A673 (cell line): ENCODE results near the gene NES. TPM values are rescaled to one million over a fixed set of nuclear protein-coding genes. Genes with fewer than 3 reads are reported as not detected.

Experiments used
- BruUV-seq: library from RNA; stranded (reverse); fragments of 400-500 nt; replicated peaks from 2 replicates; lab custom pipeline; 2021; lab: Mats Ljungman, UMichigan
- CTCF ChIA-PET: fragments of 300-600 bp; sonication (Branson Sonifier 250); formaldehyde crosslinking; loops from one replicate; lab custom pipeline; 2022; ENCODE audit warnings: antibody characterized with exemption; lab: Charles Lee
- POLR2A ChIA-PET: fragments of 300-600 bp; sonication (Branson Sonifier 250); formaldehyde crosslinking; loops from one replicate; lab custom pipeline; 2022; ENCODE audit warnings: antibody characterized with exemption; ENCODE audit not compliant: low non-redundant PET; lab: Charles Lee
- DNase-seq: peaks from one replicate; pipeline ENCODE4 v3.0.0-alpha.2; 2015; ENCODE audit warnings: low spot score
- H3K27ac ChIP-seq: fragments of 200-600 bp; sonication (generic); 2 replicates; pipeline ENCODE4 v1.5.1; 2016; ENCODE audit warnings: mixed run types, low read depth, mild to moderate bottlenecking, mixed read lengths, antibody characterized with exemption, low read length; ENCODE audit not compliant: poor library complexity, severe bottlenecking
- H3K27me3 ChIP-seq: fragments of 200-600 bp; sonication (generic); replicated peaks from 2 replicates; pipeline ENCODE4 v1.6.1; 2017; ENCODE audit warnings: mixed run types, low read depth, mild to moderate bottlenecking, mixed read lengths, antibody characterized with exemption, low read length; ENCODE audit not compliant: insufficient read depth, poor library complexity
- H3K36me3 ChIP-seq: fragments of 200-600 bp; sonication (generic); 2 replicates; pipeline ENCODE4 v1.6.1; 2016; ENCODE audit warnings: mixed run types, mild to moderate bottlenecking, mixed read lengths, antibody characterized with exemption, low read length; ENCODE audit not compliant: insufficient read depth, poor library complexity, severe bottlenecking
- H3K4me1 ChIP-seq: fragments of 200-600 bp; sonication (generic); 2 replicates; pipeline ENCODE4 v1.6.1; 2017; ENCODE audit warnings: mixed run types, mild to moderate bottlenecking, mixed read lengths, antibody characterized with exemption, low read length; ENCODE audit not compliant: insufficient read depth, poor library complexity, severe bottlenecking
- H3K4me3 ChIP-seq: fragments of 200-600 bp; sonication (generic); 2 replicates; pipeline ENCODE4 v1.5.1; 2016; ENCODE audit warnings: low read depth, mixed run types, mild to moderate bottlenecking, mixed read lengths, low read length; ENCODE audit not compliant: poor library complexity, severe bottlenecking
- H3K9me3 ChIP-seq: fragments of 200-600 bp; sonication (generic); 2 replicates; pipeline ENCODE4 v1.6.1; 2016; ENCODE audit warnings: mixed run types, low read depth, mild to moderate bottlenecking, mixed read lengths, antibody characterized with exemption, low read length; ENCODE audit not compliant: poor library complexity, severe bottlenecking
- EZH2 ChIP-seq: fragments of 200-600 bp; sonication (generic); IDR thresholded peaks from 2 replicates; pipeline ENCODE4 v1.6.1; 2017; ENCODE audit warnings: borderline replicate concordance, low read depth, mild to moderate bottlenecking, mixed read lengths, antibody characterized with exemption, low read length; ENCODE audit not compliant: poor library complexity, severe bottlenecking
- intact Hi-C: fragments of 100-400 bp; cut with micrococcal nuclease; formaldehyde crosslinking; loops from one replicate; pipeline ENCODE4 v1.10.0; 2022; ENCODE audit not compliant: unreplicated experiment
- total RNA-seq: library from RNA; stranded (reverse); gene quantifications from 2 replicates; pipeline ENCODE4 v1.2.3, GENCODE V29; 2021
- TF ChIP-seq, protein P1 (sequence below): fragments of 300-800, 200-600 bp; sonication (generic); conservative IDR thresholded peaks from 2 replicates; pipeline ENCODE4 v1.5.1; 2017; ENCODE audit warnings: low read depth, mild to moderate bottlenecking, antibody characterized with exemption, low read length, moderate library complexity, mixed read lengths

Gene NES
- total RNA-seq, 1 experiment from 2014 or later: 8.7 TPM

DNA sequence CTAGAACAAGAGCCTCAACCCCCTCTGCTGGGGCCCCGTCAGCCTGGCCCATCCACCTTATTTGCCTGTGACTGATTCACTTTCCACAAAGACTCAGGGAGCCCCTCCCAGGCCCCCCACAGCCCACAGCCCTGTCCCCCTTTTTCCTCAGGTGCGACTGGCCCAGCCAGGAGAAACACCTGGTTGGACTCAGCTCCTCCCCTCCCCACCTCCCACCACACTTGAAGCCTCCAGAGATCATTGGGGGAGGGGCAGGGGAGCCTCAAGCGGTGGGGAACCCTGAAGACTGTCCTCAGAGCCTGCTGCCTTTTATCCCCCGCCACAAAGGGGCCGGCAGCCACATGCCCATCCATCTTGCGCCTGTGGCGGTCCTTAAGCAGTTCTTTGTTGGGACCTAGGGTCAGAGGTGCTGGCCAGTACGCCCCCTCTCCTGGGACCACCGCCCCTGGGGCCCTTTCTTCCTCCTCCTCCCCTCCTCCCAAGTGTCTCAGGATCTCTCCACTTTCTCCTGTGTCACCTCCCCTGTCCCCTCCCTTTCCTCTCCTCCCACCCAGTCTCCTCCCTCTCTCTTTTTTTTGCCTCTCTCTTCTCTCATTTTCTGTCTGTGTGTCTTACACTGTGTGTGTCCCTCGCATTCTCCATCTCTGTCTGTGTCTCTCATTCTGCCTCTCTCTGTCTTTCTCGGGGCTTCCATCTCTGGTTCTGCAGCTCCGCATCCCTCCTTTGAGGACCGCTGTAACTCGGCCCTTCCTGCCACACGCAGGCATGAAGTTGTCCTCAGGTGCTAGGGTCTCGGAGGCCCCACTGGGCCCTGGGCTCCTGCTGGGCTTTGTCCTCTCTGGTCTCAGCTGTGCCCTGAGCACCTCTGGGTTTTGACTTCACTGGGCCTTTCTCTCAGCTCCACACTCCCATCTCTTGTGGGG lies 16.0 kb upstream of the NES start:
- Histone ChIP-seq H3K9me3 (no peaks in the 10 kb centered on the region), H3K4me1 (peaks cover 22% of the 10 kb centered on the region), H3K27me3 (no peaks in the 10 kb centered on the region), H3K4me3 (no peak overlapping the region), H3K27ac (no peak overlapping the region), H3K36me3 (no peaks in the 10 kb centered on the region)
- TF ChIP-seq EZH2: no peak
- TF ChIP-seq, protein P1, sequence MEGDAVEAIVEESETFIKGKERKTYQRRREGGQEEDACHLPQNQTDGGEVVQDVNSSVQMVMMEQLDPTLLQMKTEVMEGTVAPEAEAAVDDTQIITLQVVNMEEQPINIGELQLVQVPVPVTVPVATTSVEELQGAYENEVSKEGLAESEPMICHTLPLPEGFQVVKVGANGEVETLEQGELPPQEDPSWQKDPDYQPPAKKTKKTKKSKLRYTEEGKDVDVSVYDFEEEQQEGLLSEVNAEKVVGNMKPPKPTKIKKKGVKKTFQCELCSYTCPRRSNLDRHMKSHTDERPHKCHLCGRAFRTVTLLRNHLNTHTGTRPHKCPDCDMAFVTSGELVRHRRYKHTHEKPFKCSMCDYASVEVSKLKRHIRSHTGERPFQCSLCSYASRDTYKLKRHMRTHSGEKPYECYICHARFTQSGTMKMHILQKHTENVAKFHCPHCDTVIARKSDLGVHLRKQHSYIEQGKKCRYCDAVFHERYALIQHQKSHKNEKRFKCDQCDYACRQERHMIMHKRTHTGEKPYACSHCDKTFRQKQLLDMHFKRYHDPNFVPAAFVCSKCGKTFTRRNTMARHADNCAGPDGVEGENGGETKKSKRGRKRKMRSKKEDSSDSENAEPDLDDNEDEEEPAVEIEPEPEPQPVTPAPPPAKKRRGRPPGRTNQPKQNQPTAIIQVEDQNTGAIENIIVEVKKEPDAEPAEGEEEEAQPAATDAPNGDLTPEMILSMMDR: no peak
- intact Hi-C loops: no loop called here
- no TSS peak for BruUV-seq
- peak; percentile 42 for DNase-seq
- POLR2A ChIA-PET: no interaction called here
- CTCF ChIA-PET: interaction anchor here (4.7 kb wide), 1 partner anchor 34 kb away, joined by 117 read pairs; the partner anchor contains the start of genes ISG20L2 and METTL25B

DNA sequence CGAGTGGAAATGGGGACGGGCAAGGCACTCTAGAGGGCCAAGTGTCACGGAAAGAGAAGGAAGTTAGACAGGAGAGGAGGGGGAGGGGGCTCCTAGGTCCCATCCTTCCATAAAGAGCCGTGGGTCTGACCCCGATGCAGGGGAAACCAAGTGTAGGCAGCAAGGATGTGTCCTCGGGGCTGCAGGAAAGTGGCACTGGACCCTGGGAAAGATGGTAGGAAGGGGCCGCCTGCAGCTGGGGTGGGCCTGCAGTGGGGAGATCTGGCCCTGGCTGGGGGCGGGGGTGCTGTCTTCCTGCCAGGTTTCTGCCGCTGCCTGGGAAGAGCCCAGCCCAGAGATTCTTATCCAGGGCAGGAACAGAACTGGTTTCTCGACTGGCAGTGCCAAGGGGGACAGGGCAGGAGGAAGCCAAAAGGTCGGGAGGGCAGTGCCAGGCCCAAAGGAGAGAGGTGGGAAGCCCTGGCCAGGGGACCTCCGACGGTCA lies 15.3 kb upstream of the NES start:
- Histone ChIP-seq H3K4me3 (no peak overlapping the region), H3K27me3 (no peaks in the 10 kb centered on the region), H3K9me3 (no peaks in the 10 kb centered on the region), H3K4me1 (peaks cover 22% of the 10 kb centered on the region), H3K36me3 (no peaks in the 10 kb centered on the region), H3K27ac (no peak overlapping the region)
- ChIA-PET POLR2A (interaction anchor here (1.0 kb wide), 1 partner anchor 33 kb away, joined by 3 read pairs; no protein-coding TSS in a partner anchor), CTCF (interaction anchor here (0.6 to 4.7 kb wide), 3 partner anchors 13 to 34 kb away, joined by 4 to 117 read pairs (median 4); partner anchors contain the start of genes ISG20L2 and METTL25B)
- TF ChIP-seq EZH2: no peak
- TF ChIP-seq, protein P1: no peak
- BruUV-seq: no TSS peak
- DNase-seq: no peak
- intact Hi-C loops: no loop called here

DNA sequence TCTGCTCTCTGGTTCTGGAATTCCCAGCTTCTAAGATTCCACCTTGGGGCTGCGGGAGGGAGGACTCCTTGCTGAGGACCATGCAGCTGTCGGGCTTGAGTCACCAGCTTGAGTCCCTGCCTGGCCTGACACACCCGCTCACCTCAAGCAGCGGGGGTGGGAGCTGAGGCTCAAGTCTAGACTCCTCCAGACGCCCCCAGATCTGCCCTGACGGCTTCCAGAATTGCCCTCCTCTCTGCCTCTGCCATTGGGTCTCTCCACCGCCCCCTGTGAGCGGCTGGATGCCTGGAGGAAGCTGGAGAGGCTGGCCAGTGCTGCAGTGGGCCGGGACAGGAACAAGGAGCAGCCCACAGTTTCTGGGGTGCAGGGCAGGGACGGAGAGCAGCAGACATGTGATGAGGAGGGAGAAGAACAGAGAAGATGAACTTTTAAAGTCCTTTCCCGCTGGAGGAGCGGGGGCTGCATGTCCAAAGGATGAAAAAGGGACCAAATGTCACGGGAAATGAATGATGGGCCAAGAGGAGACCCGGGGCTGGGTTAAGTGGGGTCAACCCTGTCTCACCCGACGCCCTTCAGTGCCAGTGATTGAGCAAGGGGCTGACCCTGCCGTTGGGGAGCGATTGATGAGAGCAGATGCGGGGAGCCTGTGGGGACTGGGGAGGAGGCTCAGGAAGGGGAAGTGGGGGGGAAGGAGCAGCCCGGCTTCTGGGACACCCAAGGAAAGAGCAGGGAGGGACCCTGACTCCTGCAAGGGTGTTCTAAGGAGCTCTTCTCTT lies 14.6 kb upstream of the NES start:
- H3K9me3 ChIP-seq: no peaks in the 10 kb centered on the region
- no peaks in the 10 kb centered on the region for H3K27me3 ChIP-seq
- BruUV-seq: no TSS peak
- H3K36me3 ChIP-seq: no peaks in the 10 kb centered on the region
- no peak overlapping the region for H3K4me3 ChIP-seq
- H3K4me1 ChIP-seq: peaks cover 22% of the 10 kb centered on the region
- H3K27ac ChIP-seq: no peak overlapping the region
- CTCF ChIA-PET: interaction anchor here (0.6 to 4.7 kb wide), 4 partner anchors 14 to 198 kb away, joined by 3 to 117 read pairs (median 4); partner anchors contain the start of genes ISG20L2 and METTL25B
- intact Hi-C loops: no loop called here
- POLR2A ChIA-PET: interaction anchor here (1.0 kb wide), 1 partner anchor 34 kb away, joined by 3 read pairs; no protein-coding TSS in a partner anchor
- DNase-seq: no peak
- TF ChIP-seq EZH2: no peak
- TF ChIP-seq, protein P1: no peak
